Measurements from ENCODE around the gene SLC35E3.
"Not testable (repeated sequence)": the region's sequence is repeated elsewhere in the genome, so short reads cannot be mapped to it uniquely, and the experiment has no call there.

Gene SLC35E3

DNA sequence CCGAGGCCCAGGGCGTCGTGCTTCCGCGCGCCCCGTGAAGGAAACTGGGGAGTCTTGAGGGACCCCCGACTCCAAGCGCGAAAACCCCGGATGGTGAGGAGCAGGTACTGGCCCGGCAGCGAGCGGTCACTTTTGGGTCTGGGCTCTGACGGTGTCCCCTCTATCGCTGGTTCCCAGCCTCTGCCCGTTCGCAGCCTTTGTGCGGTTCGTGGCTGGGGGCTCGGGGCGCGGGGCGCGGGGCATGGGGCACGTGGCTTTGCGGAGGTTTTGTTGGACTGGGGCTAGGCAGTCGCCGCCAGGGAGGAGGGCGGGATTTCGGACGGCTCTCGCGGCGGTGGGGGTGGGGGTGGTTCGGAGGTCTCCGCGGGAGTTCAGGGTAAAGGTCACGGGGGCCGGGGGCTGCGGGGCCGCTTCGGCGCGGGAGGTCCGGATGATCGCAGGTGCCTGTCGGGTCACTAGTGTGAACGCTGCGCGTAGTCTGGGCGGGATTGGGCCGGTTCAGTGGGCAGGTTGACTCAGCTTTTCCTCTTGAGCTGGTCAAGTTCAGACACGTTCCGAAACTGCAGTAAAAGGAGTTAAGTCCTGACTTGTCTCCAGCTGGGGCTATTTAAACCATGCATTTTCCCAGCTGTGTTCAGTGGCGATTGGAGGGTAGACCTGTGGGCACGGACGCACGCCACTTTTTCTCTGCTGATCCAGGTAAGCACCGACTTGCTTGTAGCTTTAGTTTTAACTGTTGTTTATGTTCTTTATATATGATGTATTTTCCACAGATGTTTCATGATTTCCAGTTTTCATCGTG, 62.6 kb downstream of the SLC35E3 start:
- peak overlapping the region; percentile 84 for H3K4me3 ChIP-seq (ENCODE audit: low read length)
- TF ChIP-seq ZNF274 (IDR thresholded peaks at IDR 0.05; ENCODE audit: low read depth, low read length): no peak

DNA sequence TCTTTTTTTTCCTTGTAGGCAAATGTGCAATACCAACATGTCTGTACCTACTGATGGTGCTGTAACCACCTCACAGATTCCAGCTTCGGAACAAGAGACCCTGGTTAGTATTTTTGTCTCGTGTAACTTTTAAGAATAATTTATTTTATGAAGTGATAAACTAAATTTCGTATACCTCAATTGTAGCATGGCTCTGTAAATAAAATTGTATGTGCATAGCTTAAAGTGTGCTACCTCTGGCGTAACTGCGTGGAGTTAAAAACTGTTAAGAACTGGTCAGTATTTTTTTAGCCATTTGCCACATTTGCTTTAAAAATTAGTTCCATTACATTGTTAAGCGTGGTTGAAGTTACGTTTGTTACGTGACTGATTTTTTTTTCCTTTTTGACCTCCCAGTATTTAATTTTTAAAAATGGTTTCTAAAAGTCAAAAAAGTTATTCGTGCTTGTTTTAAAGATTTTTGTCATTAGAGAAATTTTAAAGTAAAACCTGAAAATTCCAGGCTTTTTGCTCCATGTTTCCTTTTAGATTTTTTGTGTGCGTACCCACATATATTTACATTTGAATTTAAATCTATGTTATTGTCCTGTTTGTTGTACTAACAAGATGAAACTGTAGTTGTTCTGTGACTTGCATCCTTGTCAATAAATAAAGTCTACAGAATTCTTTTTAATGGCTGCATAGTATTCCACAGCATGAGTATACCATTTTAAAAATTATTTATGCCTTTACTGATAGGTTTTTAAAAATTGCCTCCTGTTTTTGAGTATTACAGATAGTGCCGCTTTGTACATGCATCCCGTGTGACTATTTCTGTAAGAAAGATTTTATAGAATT, 63.4 kb downstream of the SLC35E3 start:
- no peak for TF ChIP-seq ZNF274 (IDR thresholded peaks at IDR 0.05; ENCODE audit: low read depth, low read length)
- H3K4me3 ChIP-seq (ENCODE audit: low read length): peak overlapping the region; percentile 84

DNA sequence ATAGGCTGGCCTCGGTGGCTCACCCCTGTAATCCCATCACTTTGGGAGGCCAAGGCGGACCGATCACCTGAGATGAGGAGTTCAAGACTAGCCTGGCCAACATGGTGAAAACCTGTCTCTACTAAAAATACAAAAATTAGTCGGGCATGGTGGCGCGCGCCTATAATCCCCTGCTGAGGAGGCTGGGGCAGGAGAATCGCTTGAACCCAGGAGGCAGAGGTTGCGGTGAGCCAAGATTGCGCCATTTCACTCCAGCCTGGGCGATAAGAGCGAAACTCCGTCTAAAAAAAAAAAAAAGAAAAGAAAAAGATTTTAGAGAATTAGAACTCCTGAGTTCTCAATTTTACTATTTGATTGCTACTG, 64.0 kb downstream of the SLC35E3 start:
- H3K4me3 ChIP-seq (ENCODE audit: low read length): peak overlapping the region; percentile 84

DNA sequence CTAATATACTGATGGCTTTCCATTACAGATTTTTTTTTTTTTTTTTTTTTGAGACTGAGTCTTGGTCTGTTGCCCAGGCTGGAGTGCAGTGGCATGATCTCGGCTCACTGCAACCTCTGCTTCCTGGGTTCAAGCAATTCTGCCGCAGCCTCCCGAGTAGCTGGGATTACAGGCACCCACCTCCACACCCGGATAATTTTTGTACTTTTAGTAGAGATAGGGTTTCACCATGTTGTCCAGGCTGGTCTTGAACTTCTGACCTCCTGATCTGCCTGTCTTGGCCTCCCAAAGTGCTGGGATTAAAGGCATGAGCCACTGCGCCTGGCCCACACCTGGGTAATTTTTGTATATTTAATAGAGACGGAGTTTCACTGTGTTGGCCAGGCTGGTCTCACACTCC, 65.6 kb downstream of the SLC35E3 start:
- H3K4me3 ChIP-seq (ENCODE audit: low read length): peak overlapping the region; percentile 84

DNA sequence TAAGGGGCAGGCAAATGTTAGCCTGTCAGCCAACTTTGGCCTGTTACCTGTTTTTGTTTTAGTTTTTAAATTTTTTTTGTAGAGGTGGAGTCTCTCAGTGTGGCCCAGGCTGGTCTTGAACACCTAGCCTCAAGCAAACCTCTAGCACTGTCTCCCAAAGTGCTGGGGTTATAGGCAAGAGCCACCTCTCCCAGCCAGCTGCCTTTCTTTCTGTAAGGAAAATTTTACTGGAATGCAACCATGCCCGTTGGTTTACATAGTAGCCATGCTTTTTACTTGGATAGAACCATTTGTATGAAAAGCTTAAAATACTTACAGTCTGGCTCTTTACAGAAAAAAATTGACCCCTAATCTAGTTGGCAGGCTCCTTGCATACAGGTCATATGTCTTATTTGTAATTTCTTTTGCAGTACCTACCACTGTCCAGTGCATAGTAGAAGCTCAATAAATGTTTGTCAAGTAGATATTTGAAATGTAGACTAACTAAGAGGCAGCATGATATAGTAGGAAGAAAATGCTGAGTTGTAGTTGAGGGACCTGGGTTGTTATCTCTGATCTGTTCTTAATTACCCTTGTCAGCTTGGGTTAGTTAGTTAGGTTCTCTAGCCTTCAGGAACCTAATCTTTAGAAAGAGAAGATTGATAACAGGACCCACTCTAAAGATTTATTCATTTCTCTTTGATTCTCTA, 66.7 kb downstream of the SLC35E3 start:
- TF ChIP-seq ZNF274 (IDR thresholded peaks at IDR 0.05; ENCODE audit: low read depth, low read length): no peak
- H3K4me3 ChIP-seq (ENCODE audit: low read length): peak overlapping the region; percentile 84

DNA sequence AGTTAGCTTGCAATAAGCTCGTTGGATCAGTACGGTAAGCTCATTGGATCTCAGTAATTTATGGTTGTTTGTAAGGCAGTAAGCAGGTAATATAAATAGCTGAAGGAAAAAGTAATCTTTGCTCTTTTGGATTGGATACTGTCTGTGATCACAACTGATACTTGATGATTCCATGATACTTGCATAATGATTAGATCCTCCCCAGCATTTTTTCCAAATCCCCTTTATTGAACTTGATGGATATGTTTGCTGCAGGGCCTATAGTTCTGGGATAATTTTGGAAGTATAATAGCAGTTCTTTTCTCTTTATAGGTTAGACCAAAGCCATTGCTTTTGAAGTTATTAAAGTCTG, 67.2 kb downstream of the SLC35E3 start:
- peak overlapping the region; percentile 84; the same call in 1 of the 2 replicates for H3K4me3 ChIP-seq (ENCODE audit: low read length)
- TF ChIP-seq ZNF274 (IDR thresholded peaks at IDR 0.05; ENCODE audit: low read depth, low read length): no peak

DNA sequence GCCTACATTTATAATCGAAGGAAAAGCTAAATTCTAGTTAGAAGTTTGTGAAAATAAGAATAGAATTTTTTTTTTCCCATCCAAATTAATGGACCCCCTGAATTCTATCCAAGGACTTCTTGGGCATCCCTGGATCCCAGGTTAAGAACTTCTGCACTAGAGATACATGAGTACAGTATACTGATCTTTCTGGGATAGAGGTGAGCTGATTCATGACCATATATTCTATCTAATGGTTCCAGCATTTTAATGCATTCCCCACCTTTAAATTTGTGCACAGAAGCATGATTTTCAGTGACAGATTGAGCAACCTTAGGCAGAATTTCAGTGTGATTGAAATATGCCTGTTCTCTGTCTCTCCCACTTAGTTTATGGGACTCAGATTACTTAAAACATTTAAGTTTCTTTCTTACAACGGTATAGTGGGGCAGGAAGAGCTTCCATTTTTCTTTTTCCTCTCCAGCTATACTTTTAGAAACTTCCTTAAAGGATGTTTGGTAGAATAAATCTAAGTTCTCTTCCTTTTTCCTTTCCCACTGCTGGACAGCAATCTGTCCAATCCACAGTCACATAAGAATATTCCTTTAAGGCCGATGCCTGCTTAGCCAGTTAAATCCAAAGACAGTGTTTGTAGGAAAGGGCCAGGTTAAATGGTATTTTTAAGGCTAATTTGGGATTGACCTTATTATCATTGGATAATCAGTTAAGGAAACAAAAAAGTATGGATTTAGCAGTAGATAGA, 68.7 kb downstream of the SLC35E3 start:
- no peak for TF ChIP-seq ZNF274 (IDR thresholded peaks at IDR 0.05; ENCODE audit: low read depth, low read length)
- peak overlapping the region; percentile 12; the same call in 1 of the 2 replicates for H3K4me3 ChIP-seq (ENCODE audit: low read length)

DNA sequence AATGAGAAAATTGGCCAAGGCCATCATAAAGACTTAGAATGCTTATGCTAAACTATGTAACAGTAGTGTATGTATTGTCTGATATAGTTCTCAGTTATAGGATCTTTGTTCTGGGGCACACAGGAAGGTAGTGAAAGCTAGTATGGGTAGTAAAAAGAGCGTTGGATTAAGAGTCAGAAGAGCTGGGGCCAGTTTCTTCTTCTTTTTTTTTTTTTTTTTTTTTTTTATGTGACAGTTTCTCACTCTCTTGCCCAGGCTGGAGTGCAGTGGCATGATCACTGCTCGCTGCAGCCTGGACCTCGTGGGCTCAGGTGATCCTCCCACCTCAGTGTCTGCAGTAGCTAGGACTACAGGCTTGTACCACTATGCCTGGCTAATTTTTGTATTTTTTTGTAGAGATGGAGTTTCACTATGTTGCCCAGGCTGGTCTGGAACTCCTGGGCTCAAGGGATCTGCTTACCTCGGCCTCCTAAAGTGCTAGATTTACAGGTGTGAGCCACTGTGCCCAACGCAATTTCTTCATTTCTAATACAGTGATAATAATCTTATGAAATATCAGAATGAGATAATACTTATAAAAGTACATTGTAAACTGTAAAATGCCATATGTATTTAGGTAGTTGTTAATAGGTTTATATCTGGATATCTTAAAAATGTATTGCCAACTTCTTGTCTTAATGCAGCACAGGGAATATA, 69.4 kb downstream of the SLC35E3 start:
- no peak overlapping the region; the same call in 1 of the 2 replicates for H3K4me3 ChIP-seq (ENCODE audit: low read length)
- TF ChIP-seq ZNF274 (IDR thresholded peaks at IDR 0.05; ENCODE audit: low read depth, low read length): no peak

DNA sequence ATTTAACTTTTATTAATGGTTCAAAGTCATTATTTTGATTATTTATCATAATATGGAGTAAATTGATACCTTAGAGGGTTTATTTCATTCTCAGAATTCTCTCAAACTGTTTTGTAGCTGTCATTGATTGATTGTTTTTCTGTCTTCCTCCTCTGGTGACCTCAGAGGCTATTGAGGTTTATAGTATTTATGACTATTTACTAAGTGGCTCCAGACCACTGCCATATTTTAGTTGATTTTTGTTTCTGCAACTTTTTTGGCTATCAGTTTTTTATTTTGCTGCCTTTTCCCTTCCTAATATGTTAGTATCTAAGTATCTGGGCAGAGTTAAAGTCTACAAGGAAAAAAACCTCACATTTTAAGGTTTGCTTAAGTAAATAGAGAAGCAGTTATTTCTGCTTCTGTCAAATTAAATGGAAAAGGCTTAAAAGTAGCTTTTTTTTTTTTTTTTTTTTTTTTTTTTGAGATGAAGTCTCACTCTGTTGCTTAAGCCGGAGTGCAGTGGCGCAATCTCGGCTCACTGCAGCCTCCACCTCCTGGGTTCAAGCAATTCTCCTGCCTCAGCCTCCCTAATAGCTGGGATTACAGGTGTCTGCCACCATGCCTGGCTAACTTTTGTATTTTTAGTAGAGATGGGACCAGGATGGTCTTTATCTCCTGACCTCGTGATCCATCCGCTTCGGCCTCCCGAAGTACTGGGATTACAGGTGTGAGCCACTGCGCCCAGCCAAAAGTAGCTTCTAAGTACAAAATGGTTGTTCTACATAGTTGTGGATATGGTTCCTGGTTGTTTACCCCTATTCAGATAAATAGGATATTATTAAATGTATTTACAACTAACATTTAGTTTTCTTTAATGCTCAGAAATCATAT, 70.2 kb downstream of the SLC35E3 start:
- TF ChIP-seq ZNF274 (IDR thresholded peaks at IDR 0.05; ENCODE audit: low read depth, low read length): no peak
- no peak overlapping the region; the same call in 1 of the 2 replicates for H3K4me3 ChIP-seq (ENCODE audit: low read length)

DNA sequence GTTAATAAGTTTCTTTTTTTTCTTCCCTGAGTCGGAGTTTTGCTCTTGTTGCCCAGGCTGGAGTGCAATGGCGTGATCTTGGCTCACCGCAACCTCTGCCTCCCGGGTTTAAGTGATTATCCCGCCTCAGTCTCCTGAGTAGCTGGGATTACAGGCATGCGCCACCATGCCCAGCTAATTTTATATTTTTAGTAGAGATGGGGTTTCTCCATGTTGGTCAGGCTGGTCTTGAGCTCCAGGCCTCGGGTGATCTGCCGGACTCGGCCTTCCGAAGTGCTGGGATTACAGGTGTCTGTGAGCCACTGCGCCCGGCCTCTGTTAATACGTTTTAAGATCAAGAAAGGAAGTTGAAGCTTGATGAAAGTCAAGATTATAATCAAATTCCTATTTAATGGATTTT, 73.5 kb downstream of the SLC35E3 start:
- not testable (repeated sequence) for H3K4me3 ChIP-seq (ENCODE audit: low read length)

DNA sequence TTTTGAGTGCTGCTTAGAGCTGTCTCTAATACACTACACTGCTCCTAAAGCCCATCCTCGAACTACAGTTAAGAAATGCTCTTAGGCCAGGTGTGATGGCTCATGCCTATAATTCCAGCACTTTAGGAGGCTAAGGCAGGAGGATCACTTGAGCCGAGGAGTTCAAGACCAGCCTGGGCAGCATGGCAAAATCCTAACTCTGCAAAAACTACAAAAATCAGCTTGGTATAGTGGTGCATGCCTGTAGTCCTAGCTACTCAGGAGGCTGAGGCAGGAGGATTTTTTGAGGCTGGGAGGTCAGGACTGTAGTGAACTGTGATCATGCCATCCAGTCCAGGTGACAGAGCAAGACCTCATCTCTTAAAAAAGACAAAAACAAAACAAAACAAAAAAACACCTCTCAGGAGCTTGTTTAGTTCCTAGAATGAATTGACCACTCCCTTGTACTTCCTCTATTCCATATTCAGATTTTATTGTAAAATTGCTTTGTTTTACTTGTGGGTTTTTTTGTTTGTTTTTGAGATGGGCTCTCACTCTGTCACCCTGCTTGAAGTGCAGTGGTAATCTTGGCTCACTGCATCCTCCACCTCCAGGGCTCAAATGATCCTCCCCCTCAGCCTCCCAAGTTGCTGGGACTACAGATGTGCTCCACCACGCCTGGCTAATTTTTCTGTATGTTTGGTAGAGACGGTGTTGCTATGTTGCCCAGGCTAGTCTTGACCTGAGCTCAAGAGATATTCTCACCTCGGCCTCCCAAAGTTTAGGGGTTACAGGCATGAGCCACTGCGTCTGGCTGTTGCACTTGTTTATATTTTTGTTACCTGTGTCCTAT, 75.6 kb downstream of the SLC35E3 start:
- no peak for TF ChIP-seq ZNF274 (IDR thresholded peaks at IDR 0.05; ENCODE audit: low read depth, low read length)
- H3K4me3 ChIP-seq (ENCODE audit: low read length): no peak overlapping the region

DNA sequence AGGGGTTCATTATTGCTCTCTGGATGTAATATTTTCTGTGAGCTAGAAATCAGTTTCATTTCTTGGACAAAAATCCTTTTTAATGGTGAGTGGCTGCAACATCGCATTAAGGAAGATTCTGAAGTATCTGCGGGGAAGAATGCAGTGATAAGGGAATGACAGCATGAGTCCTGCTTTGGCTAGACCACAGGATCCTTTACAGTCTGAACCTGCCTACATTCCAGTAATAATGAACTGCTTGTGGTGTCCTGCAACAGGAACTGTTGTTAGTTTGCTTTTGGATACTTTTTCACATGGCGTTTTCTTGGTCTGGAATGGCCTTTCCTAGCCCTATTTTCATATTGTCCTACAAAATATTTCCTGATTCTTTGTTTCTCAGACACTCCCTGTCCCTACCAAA, 77.7 kb downstream of the SLC35E3 start:
- no peak for TF ChIP-seq ZNF274 (IDR thresholded peaks at IDR 0.05; ENCODE audit: low read depth, low read length)
- no peak overlapping the region for H3K4me3 ChIP-seq (ENCODE audit: low read length)
